HepG2 (cell line): ENCODE results near the gene TSSK3. TPM values are rescaled to one million over a fixed set of nuclear protein-coding genes. Genes with fewer than 3 reads are reported as not detected.
A peak's percentile ranks its signal among the peaks of the same experiment; 100 is the strongest.

ENCODE experiments used
- AGO2 ChIP-seq: fragments of 200-400 bp; formaldehyde crosslinking; optimal IDR thresholded peaks from 2 replicates; pipeline ENCODE3; 2017; ENCODE audit warnings: mild to moderate bottlenecking, low read depth, low read length, moderate library complexity
- AHR ChIP-seq: IDR thresholded peaks from 2 replicates; pipeline ENCODE4 v1.6.1; 2018; ENCODE audit warnings: missing genetic modification reagents, missing compliant biosample characterization
- CBFB ChIP-seq: sonication (generic); formaldehyde crosslinking; IDR thresholded peaks from 2 replicates; pipeline ENCODE4 v1.4.0; 2020; ENCODE audit warnings: missing genetic modification reagents
- CC2D1A ChIP-seq: sonication (generic); formaldehyde crosslinking; IDR thresholded peaks from 2 replicates; pipeline ENCODE4 v1.8.1; 2023; ENCODE audit warnings: mild to moderate bottlenecking, missing genetic modification reagents
- EHMT2 ChIP-seq: fragments of 200-600 bp; sonication (generic); IDR thresholded peaks from 2 replicates; pipeline ENCODE4 v1.7.0; 2017; ENCODE audit warnings: antibody characterized with exemption, low read depth, low read length, borderline replicate concordance
- FOXK2 ChIP-seq: fragments of 450-650 bp; IDR thresholded peaks from 2 replicates; pipeline ENCODE4 v1.6.1; 2016
- GABPB1 ChIP-seq: IDR thresholded peaks from 2 replicates; pipeline ENCODE4 v1.6.1; 2016; ENCODE audit warnings: mild to moderate bottlenecking, missing genetic modification reagents, moderate library complexity, missing compliant biosample characterization
- GATAD1 ChIP-seq: IDR thresholded peaks from 2 replicates; pipeline ENCODE4 v1.6.1; 2016; ENCODE audit warnings: missing genetic modification reagents, missing compliant biosample characterization
- KAT7 ChIP-seq: IDR thresholded peaks from 2 replicates; pipeline ENCODE4 v1.6.1; 2018; ENCODE audit warnings: borderline replicate concordance, missing compliant biosample characterization
- LCORL ChIP-seq, 2 experiments: fragments of 450-650 bp in 1 of 2; sonication (generic) in 1 of 2; formaldehyde crosslinking in 1 of 2; IDR thresholded peaks; 2 replicates each; pipeline versions ENCODE4 v1.5.0 to v1.6.1; 2017 to 2020; ENCODE audit warnings: antibody characterized with exemption in 1 of 2, missing genetic modification reagents in 1 of 2
- MZF1 ChIP-seq: sonication (generic); formaldehyde crosslinking; IDR thresholded peaks from 2 replicates; pipeline ENCODE4 v1.8.1; 2023; ENCODE audit warnings: mild to moderate bottlenecking, missing genetic modification reagents, borderline replicate concordance
- NFKB2 ChIP-seq: sonication (generic); formaldehyde crosslinking; IDR thresholded peaks from 2 replicates; pipeline ENCODE4 v1.4.0; 2020; ENCODE audit warnings: missing genetic modification reagents, borderline replicate concordance
- PITX1 ChIP-seq: sonication (generic); formaldehyde crosslinking; IDR thresholded peaks from 2 replicates; pipeline ENCODE4 v1.5.1; 2020; ENCODE audit warnings: mild to moderate bottlenecking, missing genetic modification reagents
- RFXANK ChIP-seq: IDR thresholded peaks from 2 replicates; pipeline ENCODE4 v1.6.1; 2016
- ZBTB3 ChIP-seq: sonication (generic); formaldehyde crosslinking; IDR thresholded peaks from 2 replicates; pipeline ENCODE4 v1.4.0; 2020; ENCODE audit warnings: low read depth, mild to moderate bottlenecking, moderate library complexity, missing genetic modification reagents, borderline replicate concordance
- ZFX ChIP-seq: sonication (generic); formaldehyde crosslinking; IDR thresholded peaks from 2 replicates; pipeline ENCODE4 v1.4.0; 2020; ENCODE audit warnings: mild to moderate bottlenecking, low read depth, missing genetic modification reagents, moderate library complexity
- ZNF225 ChIP-seq: sonication (generic); formaldehyde crosslinking; IDR thresholded peaks from 2 replicates; pipeline ENCODE4 v1.4.0; 2020; ENCODE audit warnings: mild to moderate bottlenecking, missing genetic modification reagents
- ZNF230 ChIP-seq: sonication (generic); formaldehyde crosslinking; IDR thresholded peaks from 2 replicates; pipeline ENCODE4 v1.4.0; 2020; ENCODE audit warnings: mild to moderate bottlenecking, missing genetic modification reagents
- ZNF3 ChIP-seq: IDR thresholded peaks from 2 replicates; pipeline ENCODE4 v1.7.0; 2017; ENCODE audit warnings: inconsistent platforms
- ZNF501 ChIP-seq: sonication (generic); formaldehyde crosslinking; IDR thresholded peaks from 2 replicates; pipeline ENCODE4 v1.5.1; 2020; ENCODE audit warnings: mild to moderate bottlenecking, moderate library complexity, missing genetic modification reagents
- ZNF713 ChIP-seq: sonication (generic); formaldehyde crosslinking; IDR thresholded peaks from 2 replicates; pipeline ENCODE4 v1.4.0; 2020; ENCODE audit warnings: mild to moderate bottlenecking, missing genetic modification reagents
- ZNF737 ChIP-seq: sonication (generic); formaldehyde crosslinking; IDR thresholded peaks from 2 replicates; pipeline ENCODE4 v1.5.0; 2020; ENCODE audit warnings: missing genetic modification reagents, mild to moderate bottlenecking, borderline replicate concordance
- ZSCAN21 ChIP-seq: sonication (generic); formaldehyde crosslinking; IDR thresholded peaks from 2 replicates; pipeline ENCODE4 v1.8.0; 2022; ENCODE audit warnings: mild to moderate bottlenecking, missing genetic modification reagents, moderate library complexity, borderline replicate concordance
- polyA plus RNA-seq, 8 experiments: library from polyadenylated mRNA; depleted of rRNA in 3 of 8; stranded (reverse) in 7 of 8; unstranded in 1 of 8; fragments of >200 nt; fragmentation: Illumina TruSeq in 4 of 8; extraction: Trizol in 4 of 8; gene quantifications; 2 replicates each; pipeline versions ENCODE4 v1.2.1 to v1.2.3, GENCODE V29; 2011 to 2016; ENCODE audit warnings: low read depth in 4 of 8, missing spikeins in 1 of 8, mixed read lengths in 1 of 8; ENCODE audit not compliant: insufficient read depth in 1 of 8
- total RNA-seq, 5 experiments: library from RNA; depleted of rRNA; stranded (reverse); fragments of >200 nt; fragmentation: Illumina TruSeq; extraction: Trizol; gene quantifications; 2 replicates each; pipeline ENCODE4 v1.2.3, GENCODE V29; 2016; ENCODE audit warnings: low read depth in 1 of 5
- TF ChIP-seq, protein P1 (sequence below): sonication (generic); formaldehyde crosslinking; IDR thresholded peaks from 2 replicates; pipeline ENCODE4 v1.9.0; 2022; ENCODE audit warnings: low read depth, missing genetic modification reagents
- TF ChIP-seq, protein P2 (sequence below): sonication (generic); formaldehyde crosslinking; IDR thresholded peaks from 2 replicates; pipeline ENCODE4 v1.4.0; 2020; ENCODE audit warnings: missing genetic modification reagents
- TF ChIP-seq, protein P3 (sequence below): IDR thresholded peaks from 2 replicates; pipeline ENCODE4 v1.6.1; 2016; ENCODE audit warnings: missing biosample characterization, missing genetic modification reagents, low read depth
- TF ChIP-seq, protein P4 (sequence below): sonication (generic); formaldehyde crosslinking; IDR thresholded peaks from 2 replicates; pipeline ENCODE4 v1.8.0; 2022; ENCODE audit warnings: mild to moderate bottlenecking, missing genetic modification reagents, borderline replicate concordance

Gene TSSK3
- total and polyA plus RNA-seq, 2 of the 13 experiments (the other 11 are each of a cell fraction or from before 2014, with no cell fraction given): 1.0 to 1.1 TPM

- TF ChIP-seq GABPB1 (CRISPR knock-in tag) (peak; percentile 56; the same call in 1 of the 2 replicates), ZNF713 (CRISPR knock-in tag) (no peak), ZSCAN21 (CRISPR knock-in tag) (no peak; the same call in 1 of the 2 replicates), CC2D1A (CRISPR knock-in tag) (no peak), RFXANK (no peak), ZNF230 (CRISPR knock-in tag) (no peak), CBFB (CRISPR knock-in tag) (0 out of 2 replicates have a peak, but pooled peaks have one; percentile 55), ZNF501 (CRISPR knock-in tag) (no peak), AHR (CRISPR knock-in tag) (no peak), MZF1 (no peak), PITX1 (CRISPR knock-in tag) (no peak), FOXK2 (no peak), LCORL (IDR thresholded peaks at IDR 0.05) (no peak), LCORL (CRISPR knock-in tag; IDR thresholded peaks at IDR 0.05) (0 out of 2 replicates have a peak, but pooled peaks have one; percentile 39), ZNF737 (no peak), ZNF3 (CRISPR knock-in tag) (no peak), ZNF225 (no peak), ZFX (peak; percentile 36; the same call in 1 of the 2 replicates), ZBTB3 (CRISPR knock-in tag) (0 out of 2 replicates have a peak, but pooled peaks have one; percentile 18), GATAD1 (CRISPR knock-in tag) (no peak), AGO2 (peak; percentile 85), KAT7 (CRISPR knock-in tag) (peak; percentile 74; the same call in 1 of the 2 replicates), NFKB2 (CRISPR knock-in tag) (peak; percentile 40; the same call in 1 of the 2 replicates), EHMT2 (no peak)
- TF ChIP-seq, protein P1, sequence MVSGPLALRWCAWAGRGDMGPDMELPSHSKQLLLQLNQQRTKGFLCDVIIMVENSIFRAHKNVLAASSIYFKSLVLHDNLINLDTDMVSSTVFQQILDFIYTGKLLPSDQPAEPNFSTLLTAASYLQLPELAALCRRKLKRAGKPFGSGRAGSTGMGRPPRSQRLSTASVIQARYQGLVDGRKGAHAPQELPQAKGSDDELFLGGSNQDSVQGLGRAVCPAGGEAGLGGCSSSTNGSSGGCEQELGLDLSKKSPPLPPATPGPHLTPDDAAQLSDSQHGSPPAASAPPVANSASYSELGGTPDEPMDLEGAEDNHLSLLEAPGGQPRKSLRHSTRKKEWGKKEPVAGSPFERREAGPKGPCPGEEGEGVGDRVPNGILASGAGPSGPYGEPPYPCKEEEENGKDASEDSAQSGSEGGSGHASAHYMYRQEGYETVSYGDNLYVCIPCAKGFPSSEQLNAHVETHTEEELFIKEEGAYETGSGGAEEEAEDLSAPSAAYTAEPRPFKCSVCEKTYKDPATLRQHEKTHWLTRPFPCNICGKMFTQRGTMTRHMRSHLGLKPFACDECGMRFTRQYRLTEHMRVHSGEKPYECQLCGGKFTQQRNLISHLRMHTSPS (CRISPR knock-in tag): no peak
- TF ChIP-seq, protein P2, sequence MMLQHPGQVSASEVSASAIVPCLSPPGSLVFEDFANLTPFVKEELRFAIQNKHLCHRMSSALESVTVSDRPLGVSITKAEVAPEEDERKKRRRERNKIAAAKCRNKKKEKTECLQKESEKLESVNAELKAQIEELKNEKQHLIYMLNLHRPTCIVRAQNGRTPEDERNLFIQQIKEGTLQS (CRISPR knock-in tag): 0 out of 2 replicates have a peak, but pooled peaks have one; percentile 21
- TF ChIP-seq, protein P3, sequence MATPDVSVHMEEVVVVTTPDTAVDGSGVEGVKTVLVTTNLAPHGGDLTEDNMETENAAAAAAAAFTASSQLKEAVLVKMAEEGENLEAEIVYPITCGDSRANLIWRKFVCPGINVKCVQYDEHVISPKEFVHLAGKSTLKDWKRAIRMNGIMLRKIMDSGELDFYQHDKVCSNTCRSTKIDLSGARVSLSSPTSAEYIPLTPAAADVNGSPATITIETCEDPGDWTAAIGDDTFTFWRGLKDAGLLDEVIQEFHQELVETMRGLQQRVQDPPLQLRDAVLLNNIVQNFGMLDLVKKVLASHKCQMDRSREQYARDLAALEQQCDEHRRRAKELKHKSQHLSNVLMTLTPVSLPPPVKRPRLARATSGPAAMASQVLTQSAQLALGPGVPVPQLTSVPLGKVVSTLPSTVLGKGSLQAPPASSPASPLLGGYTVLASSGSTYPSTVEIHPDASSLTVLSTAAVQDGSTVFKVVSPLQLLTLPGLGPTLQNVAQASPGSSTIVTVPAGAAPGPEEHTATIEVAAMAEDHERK: no peak
- TF ChIP-seq, protein P4, sequence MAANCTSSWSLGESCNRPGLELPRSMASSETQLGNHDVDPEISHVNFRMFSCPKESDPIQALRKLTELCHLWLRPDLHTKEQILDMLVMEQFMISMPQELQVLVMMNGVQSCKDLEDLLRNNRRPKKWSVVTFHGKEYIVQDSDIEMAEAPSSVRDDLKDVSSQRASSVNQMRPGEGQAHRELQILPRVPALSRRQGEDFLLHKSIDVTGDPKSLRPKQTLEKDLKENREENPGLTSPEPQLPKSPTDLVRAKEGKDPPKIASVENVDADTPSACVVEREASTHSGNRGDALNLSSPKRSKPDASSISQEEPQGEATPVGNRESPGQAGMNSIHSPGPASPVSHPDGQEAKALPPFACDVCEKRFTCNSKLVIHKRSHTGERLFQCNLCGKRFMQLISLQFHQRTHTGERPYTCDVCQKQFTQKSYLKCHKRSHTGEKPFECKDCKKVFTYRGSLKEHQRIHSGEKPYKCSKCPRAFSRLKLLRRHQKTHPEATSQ (CRISPR knock-in tag): no peak
These were observed 27.3 kb upstream of the TSSK3 start (continued) for GRCh38 chr1:32334864-32335534.
